K562 (cell line): ENCODE data around the gene ANO6. TPM values are rescaled to one million over a fixed set of nuclear protein-coding genes. Genes with fewer than 3 reads are reported as not detected.

Experiments used
- CTCF ChIP-seq, 3 experiments: IDR thresholded peaks in 2 of 3; conservative IDR thresholded peaks in 1 of 3; 2 replicates each; pipeline ENCODE4 v1.5.1; 2011 to 2012; ENCODE audit warnings: low read length in 3 of 3, mild to moderate bottlenecking in 3 of 3, control low read depth in 2 of 3, improper control_type of control experiment in 1 of 3, inconsistent platforms in 1 of 3, low read depth in 1 of 3, mixed read lengths in 1 of 3, moderate library complexity in 1 of 3; ENCODE audit not compliant: insufficient read depth in 2 of 3
- DPF2 ChIP-seq: fragments of 450-650 bp; IDR thresholded peaks from 2 replicates; pipeline ENCODE4 v1.6.1; 2016
- MEIS2 ChIP-seq: fragments of 450-650 bp; IDR thresholded peaks from 2 replicates; pipeline ENCODE4 v1.6.1; 2014; ENCODE audit warnings: mild to moderate bottlenecking; ENCODE audit not compliant: partially characterized antibody
- MIER1 ChIP-seq: fragments of 450-650 bp; IDR thresholded peaks from 2 replicates; pipeline ENCODE4 v1.6.1; 2016; ENCODE audit warnings: antibody characterized with exemption, mild to moderate bottlenecking, low read depth
- MXD1 ChIP-seq: fragments of 250-450 bp; sonication (Bioruptor Pico); IDR thresholded peaks from 2 replicates; pipeline ENCODE4 v1.8.0; 2021; ENCODE audit warnings: borderline replicate concordance, mild to moderate bottlenecking, moderate library complexity; ENCODE audit not compliant: poor library complexity, severe bottlenecking
- NR3C1 ChIP-seq: sonication (generic); formaldehyde crosslinking; IDR thresholded peaks from 2 replicates; pipeline ENCODE4 v1.8.1; 2022; ENCODE audit warnings: missing genetic modification reagents
- PKNOX1 ChIP-seq: fragments of 450-650 bp; IDR thresholded peaks from 2 replicates; pipeline ENCODE4 v1.6.1; 2016
- POLR2B ChIP-seq: fragments of 450-650 bp; IDR thresholded peaks from 2 replicates; pipeline ENCODE4 v1.6.1; 2018; ENCODE audit warnings: low read depth; ENCODE audit not compliant: partially characterized antibody
- SREBF2 ChIP-seq: sonication (generic); formaldehyde crosslinking; IDR thresholded peaks from 2 replicates; pipeline ENCODE4 v1.4.0; 2020; ENCODE audit warnings: mild to moderate bottlenecking, missing genetic modification reagents
- TFE3 ChIP-seq: fragments of 450-650 bp; formaldehyde crosslinking; IDR thresholded peaks from 2 replicates; pipeline ENCODE4 v1.4.0; 2020; ENCODE audit warnings: mild to moderate bottlenecking, mixed read lengths
- ZNF3 ChIP-seq: fragments of 250-450 bp; sonication (Bioruptor Pico); IDR thresholded peaks from 2 replicates; pipeline ENCODE4 v1.5.0; 2021; ENCODE audit warnings: mild to moderate bottlenecking, moderate library complexity
- ZNF766 ChIP-seq: fragments of 200-800 bp; sonication (Bioruptor generic); conservative IDR thresholded peaks from 2 replicates; pipeline ENCODE4 v1.6.1; 2016; ENCODE audit warnings: missing genetic modification characterization, missing compliant biosample characterization
- ZSCAN29 ChIP-seq: fragments of 450-650 bp; IDR thresholded peaks from 2 replicates; pipeline ENCODE4 v1.6.1; 2017
- polyA plus RNA-seq, 8 experiments: library from polyadenylated mRNA; depleted of rRNA in 4 of 8; stranded (reverse) in 5 of 8; unstranded in 3 of 8; fragments of >200 nt; fragmentation: Nextera tagmentation in 2 of 8; fragmentation: Illumina TruSeq in 1 of 8; extraction: Ambion mirVana in 2 of 8; extraction: Trizol in 1 of 8; gene quantifications; 2 replicates each; pipeline versions ENCODE4 v1.2.1 to v1.2.3, GENCODE V29; 2011 to 2014; ENCODE audit warnings: inconsistent platforms in 1 of 8, missing spikeins in 1 of 8
- total RNA-seq, 7 experiments: library from RNA; depleted of rRNA in 6 of 7; stranded (reverse); fragments of >200 nt in 6 of 7; fragmentation: Illumina TruSeq in 2 of 7; extraction: Trizol in 2 of 7; gene quantifications; 2 replicates each; pipeline versions ENCODE4 v1.2.1 to v1.2.3, GENCODE V29; 2011 to 2021; ENCODE audit warnings: low replicate concordance in 1 of 7

ANO6 gene
- total and polyA plus RNA-seq, 9 of the 15 experiments (the other 6 are each of a cell fraction or from before 2014, with no cell fraction given): 3.5 to 24.7 (median 20.3) TPM

- TF ChIP-seq POLR2B (no peak), ZNF766 (no peak), MIER1 (no peak), PKNOX1 (no peak), TFE3 (no peak), CTCF (IDR thresholded peaks at IDR 0.05 in 2 of 3, conservative IDR thresholded peaks at IDR 0.05 in 1 of 3; ENCODE audit: insufficient read depth in 2 of 3, low read depth in 1 of 3, low read length in 3 of 3) (no peak), ZSCAN29 (no peak), DPF2 (no peak), MXD1 (CRISPR knock-in tag) (no peak), SREBF2 (no peak), ZNF3 (no peak), NR3C1 (CRISPR knock-in tag) (no peak), MEIS2 (no peak)
Observed at GRCh38 chr12:45425426-45425825, 209.5 kb downstream of the ANO6 start (continued).
